ENCODE results near the gene GALNT11.

DNA sequence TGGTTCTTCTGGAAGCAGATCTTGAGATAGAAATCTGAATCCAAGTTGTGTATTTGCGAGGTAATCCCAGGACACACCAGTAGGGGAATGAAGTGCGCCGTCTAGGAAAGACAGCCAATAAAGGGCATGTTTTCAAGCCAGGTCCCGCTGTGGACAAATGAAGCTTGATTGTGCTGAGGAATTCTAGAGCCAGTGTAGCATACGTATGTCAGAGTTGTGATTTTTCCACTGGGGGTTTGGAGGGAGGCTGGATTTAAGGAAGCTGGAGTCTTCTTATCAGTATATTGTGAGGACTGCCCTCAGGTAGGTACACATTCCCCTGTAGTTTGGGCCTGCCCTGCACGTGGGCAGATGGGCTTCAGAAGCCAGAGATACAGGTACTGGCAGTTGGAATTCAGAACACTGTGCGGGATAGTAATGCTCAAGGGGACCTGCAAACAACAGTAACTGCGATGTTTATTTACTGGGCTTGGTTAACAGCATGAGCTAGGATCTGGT is 50.9 kb downstream of the GALNT11 start:
- TF ChIP-seq BRCA1 (IDR thresholded peaks at IDR 0.05) (no peak), BRCA1 (CRISPR knock-in tag; IDR thresholded peaks at IDR 0.05) (no peak), EZH2 (IDR thresholded peaks at IDR 0.05; ENCODE audit: borderline replicate concordance, low read depth, low read length) (no peak), POLR2AphosphoS5 (IDR thresholded peaks at IDR 0.05; ENCODE audit: control insufficient read depth, insufficient read depth, low read depth, low read length) (no peak), BRF1 (IDR thresholded peaks at IDR 0.05; ENCODE audit: borderline replicate concordance, extremely low read depth, insufficient read length) (no peak), ASH1L (IDR thresholded peaks at IDR 0.05; ENCODE audit: borderline replicate concordance, low read depth, partially characterized antibody) (no peak), RAD21 (CRISPR knock-in tag; conservative IDR thresholded peaks at IDR 0.05 in 1 of 2, IDR thresholded peaks at IDR 0.05 in 1 of 2) (peak in 1 of 2 experiments; percentile 56; a peak in 2 of 4 replicates), ZKSCAN3 (CRISPR knock-in tag; IDR thresholded peaks at IDR 0.05) (no peak), ZNF12 (CRISPR knock-in tag; IDR thresholded peaks at IDR 0.05) (no peak), CBX5 (IDR thresholded peaks at IDR 0.05; ENCODE audit: borderline replicate concordance, low read depth) (no peak)
- TF ChIP-seq, protein P1, sequence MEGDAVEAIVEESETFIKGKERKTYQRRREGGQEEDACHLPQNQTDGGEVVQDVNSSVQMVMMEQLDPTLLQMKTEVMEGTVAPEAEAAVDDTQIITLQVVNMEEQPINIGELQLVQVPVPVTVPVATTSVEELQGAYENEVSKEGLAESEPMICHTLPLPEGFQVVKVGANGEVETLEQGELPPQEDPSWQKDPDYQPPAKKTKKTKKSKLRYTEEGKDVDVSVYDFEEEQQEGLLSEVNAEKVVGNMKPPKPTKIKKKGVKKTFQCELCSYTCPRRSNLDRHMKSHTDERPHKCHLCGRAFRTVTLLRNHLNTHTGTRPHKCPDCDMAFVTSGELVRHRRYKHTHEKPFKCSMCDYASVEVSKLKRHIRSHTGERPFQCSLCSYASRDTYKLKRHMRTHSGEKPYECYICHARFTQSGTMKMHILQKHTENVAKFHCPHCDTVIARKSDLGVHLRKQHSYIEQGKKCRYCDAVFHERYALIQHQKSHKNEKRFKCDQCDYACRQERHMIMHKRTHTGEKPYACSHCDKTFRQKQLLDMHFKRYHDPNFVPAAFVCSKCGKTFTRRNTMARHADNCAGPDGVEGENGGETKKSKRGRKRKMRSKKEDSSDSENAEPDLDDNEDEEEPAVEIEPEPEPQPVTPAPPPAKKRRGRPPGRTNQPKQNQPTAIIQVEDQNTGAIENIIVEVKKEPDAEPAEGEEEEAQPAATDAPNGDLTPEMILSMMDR (IDR thresholded peaks at IDR 0.05 in 2 of 3, conservative IDR thresholded peaks at IDR 0.05 in 1 of 3; ENCODE audit: insufficient read depth in 2 of 3, low read depth in 1 of 3, low read length in 3 of 3) = peak; percentile 75 to 80 (median 76)
- TF ChIP-seq, protein P2, sequence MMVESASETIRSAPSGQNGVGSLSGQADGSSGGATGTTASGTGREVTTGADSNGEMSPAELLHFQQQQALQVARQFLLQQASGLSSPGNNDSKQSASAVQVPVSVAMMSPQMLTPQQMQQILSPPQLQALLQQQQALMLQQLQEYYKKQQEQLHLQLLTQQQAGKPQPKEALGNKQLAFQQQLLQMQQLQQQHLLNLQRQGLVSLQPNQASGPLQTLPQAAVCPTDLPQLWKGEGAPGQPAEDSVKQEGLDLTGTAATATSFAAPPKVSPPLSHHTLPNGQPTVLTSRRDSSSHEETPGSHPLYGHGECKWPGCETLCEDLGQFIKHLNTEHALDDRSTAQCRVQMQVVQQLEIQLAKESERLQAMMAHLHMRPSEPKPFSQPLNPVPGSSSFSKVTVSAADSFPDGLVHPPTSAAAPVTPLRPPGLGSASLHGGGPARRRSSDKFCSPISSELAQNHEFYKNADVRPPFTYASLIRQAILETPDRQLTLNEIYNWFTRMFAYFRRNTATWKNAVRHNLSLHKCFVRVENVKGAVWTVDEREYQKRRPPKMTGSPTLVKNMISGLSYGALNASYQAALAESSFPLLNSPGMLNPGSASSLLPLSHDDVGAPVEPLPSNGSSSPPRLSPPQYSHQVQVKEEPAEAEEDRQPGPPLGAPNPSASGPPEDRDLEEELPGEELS (CRISPR knock-in tag; IDR thresholded peaks at IDR 0.05; ENCODE audit: borderline replicate concordance) = no peak
- TF ChIP-seq, protein P3, sequence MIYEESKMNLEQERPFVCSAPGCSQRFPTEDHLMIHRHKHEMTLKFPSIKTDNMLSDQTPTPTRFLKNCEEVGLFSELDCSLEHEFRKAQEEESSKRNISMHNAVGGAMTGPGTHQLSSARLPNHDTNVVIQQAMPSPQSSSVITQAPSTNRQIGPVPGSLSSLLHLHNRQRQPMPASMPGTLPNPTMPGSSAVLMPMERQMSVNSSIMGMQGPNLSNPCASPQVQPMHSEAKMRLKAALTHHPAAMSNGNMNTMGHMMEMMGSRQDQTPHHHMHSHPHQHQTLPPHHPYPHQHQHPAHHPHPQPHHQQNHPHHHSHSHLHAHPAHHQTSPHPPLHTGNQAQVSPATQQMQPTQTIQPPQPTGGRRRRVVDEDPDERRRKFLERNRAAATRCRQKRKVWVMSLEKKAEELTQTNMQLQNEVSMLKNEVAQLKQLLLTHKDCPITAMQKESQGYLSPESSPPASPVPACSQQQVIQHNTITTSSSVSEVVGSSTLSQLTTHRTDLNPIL (CRISPR knock-in tag; IDR thresholded peaks at IDR 0.05) = no peak
- TF ChIP-seq, protein P4, sequence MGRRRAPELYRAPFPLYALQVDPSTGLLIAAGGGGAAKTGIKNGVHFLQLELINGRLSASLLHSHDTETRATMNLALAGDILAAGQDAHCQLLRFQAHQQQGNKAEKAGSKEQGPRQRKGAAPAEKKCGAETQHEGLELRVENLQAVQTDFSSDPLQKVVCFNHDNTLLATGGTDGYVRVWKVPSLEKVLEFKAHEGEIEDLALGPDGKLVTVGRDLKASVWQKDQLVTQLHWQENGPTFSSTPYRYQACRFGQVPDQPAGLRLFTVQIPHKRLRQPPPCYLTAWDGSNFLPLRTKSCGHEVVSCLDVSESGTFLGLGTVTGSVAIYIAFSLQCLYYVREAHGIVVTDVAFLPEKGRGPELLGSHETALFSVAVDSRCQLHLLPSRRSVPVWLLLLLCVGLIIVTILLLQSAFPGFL (CRISPR knock-in tag; IDR thresholded peaks at IDR 0.05) = no peak
- TF ChIP-seq, protein P5, sequence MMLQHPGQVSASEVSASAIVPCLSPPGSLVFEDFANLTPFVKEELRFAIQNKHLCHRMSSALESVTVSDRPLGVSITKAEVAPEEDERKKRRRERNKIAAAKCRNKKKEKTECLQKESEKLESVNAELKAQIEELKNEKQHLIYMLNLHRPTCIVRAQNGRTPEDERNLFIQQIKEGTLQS (IDR thresholded peaks at IDR 0.05) = no peak
- TF ChIP-seq, protein P5 (CRISPR knock-in tag; conservative IDR thresholded peaks at IDR 0.05) = no peak
